Lower leg skin (tissue), 4 donors: ENCODE results near the gene MPHOSPH6. TPM values are rescaled to one million over a fixed set of nuclear protein-coding genes. Genes with fewer than 3 reads are reported as not detected.
A peak's percentile ranks its signal among the peaks of the same experiment; 100 is the strongest.
"Not testable (repeated sequence)": the region's sequence is repeated elsewhere in the genome, so short reads cannot be mapped to it uniquely, and the experiment has no call there.

Experiments
- DNase-seq, 2 donors: peaks; one replicate each; pipeline ENCODE4 v3.0.0-alpha.2; 2019; ENCODE audit warnings: low spot score in 2 of 2
- H3K4me3 ChIP-seq: fragments of 200-600 bp; sonication (generic); 2 replicates; pipeline ENCODE4 v1.5.1; 2017; ENCODE audit warnings: mild to moderate bottlenecking, low read depth; ENCODE audit not compliant: poor library complexity, severe bottlenecking
- POLR2A ChIP-seq, 2 donors: fragments of 450-650 bp; IDR thresholded peaks; one replicate each; pipeline ENCODE4 v1.6.1; 2016 to 2017; ENCODE audit warnings: antibody characterized with exemption in 2 of 2, mild to moderate bottlenecking in 1 of 2, moderate library complexity in 1 of 2
- WGBS, 2 donors: methylation state at CpG; one replicate each; pipeline ENCODE4 v1.1.5; 2018; 5-methylcytosine and 5-hydroxymethylcytosine counted together
- intact Hi-C: fragments of 100-400 bp; cut with DNase I; formaldehyde crosslinking; loops from one replicate; pipeline ENCODE4 v1.15.0; 2023; ENCODE audit warnings: low total_unique reads
- total RNA-seq, 4 donors: library from RNA; depleted of rRNA; stranded (reverse); fragments of >200 nt; gene quantifications; one replicate each; pipeline ENCODE4 v1.1.0, GENCODE V29; 2016
- TF ChIP-seq, protein P1 (sequence below), 3 donors: fragments of 450-650 bp; IDR thresholded peaks; one replicate each; pipeline ENCODE4 v1.5.1; 2016; ENCODE audit warnings: antibody characterized with exemption in 3 of 3, mild to moderate bottlenecking in 3 of 3, moderate library complexity in 2 of 3

The MPHOSPH6 gene, protein sequence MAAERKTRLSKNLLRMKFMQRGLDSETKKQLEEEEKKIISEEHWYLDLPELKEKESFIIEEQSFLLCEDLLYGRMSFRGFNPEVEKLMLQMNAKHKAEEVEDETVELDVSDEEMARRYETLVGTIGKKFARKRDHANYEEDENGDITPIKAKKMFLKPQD
- total RNA-seq: 10 to 100 TPM; 23.5 to 31.1 (median 28.2) TPM

DNA sequence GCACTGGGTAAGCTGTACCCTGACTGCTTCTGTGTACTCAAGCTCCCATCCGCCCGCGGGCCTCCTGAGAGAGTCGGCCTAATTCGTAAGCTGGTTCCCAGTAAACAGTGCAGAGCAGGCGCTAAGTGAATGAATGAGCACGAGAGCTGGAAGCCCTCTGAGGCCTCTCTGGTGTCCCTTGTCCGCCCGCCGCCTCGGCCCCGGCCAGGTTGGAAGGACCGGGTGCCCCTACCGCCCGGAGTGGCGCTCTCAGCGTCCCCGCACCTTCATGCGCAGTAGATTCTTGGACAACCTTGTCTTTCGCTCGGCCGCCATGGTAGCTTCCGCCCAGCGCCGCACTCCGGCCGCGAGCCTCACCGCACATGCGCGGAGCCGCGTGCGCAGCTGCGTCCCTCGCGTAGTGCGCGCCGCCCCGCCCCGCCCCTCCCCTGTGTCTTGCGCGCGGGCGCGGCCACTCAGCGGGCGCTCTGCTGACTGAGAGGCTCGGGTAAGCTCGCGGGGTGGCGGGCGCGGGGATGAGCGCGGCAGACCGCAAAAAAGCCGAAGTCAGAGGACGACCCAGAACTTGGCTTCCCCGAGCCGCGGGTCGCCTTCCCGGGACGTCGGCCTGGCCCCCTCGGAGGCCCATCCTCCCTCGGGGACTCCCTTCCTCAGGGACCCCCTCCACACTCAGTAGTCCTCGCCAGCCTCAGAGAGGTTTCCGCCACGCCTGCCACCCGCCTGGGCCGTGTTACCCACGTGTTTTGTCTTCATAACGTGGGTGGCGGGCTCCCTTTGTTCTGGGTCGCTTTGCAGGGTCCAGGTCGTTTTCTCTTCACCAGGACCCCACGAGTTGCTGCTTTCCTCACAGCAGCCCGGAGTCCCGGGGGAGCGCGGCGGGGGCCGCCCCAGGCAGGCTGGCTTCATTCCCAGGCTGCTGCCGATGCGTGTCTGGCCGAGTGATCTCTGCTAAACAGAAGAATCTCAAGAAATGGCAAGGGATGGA is at the start of gene MPHOSPH6:
TSS of gene MPHOSPH6 (minus strand) at position 364 of the 985 bp plus-strand sequence. CDS start at position 315, 49 bp downstream.
- peak within 1 kb of the TSS; percentile 49 for H3K4me3 ChIP-seq
- DNase-seq: peak; percentile 82 to 98
- no peak for TF ChIP-seq POLR2A (IDR thresholded peaks at IDR 0.05)
- TF ChIP-seq, protein P1, sequence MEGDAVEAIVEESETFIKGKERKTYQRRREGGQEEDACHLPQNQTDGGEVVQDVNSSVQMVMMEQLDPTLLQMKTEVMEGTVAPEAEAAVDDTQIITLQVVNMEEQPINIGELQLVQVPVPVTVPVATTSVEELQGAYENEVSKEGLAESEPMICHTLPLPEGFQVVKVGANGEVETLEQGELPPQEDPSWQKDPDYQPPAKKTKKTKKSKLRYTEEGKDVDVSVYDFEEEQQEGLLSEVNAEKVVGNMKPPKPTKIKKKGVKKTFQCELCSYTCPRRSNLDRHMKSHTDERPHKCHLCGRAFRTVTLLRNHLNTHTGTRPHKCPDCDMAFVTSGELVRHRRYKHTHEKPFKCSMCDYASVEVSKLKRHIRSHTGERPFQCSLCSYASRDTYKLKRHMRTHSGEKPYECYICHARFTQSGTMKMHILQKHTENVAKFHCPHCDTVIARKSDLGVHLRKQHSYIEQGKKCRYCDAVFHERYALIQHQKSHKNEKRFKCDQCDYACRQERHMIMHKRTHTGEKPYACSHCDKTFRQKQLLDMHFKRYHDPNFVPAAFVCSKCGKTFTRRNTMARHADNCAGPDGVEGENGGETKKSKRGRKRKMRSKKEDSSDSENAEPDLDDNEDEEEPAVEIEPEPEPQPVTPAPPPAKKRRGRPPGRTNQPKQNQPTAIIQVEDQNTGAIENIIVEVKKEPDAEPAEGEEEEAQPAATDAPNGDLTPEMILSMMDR (IDR thresholded peaks at IDR 0.05): no peak
- 0% methylated on average over 23 to 35 of the region's 89 CpGs for WGBS, 2 donors
- intact Hi-C loops: no loop called here

DNA sequence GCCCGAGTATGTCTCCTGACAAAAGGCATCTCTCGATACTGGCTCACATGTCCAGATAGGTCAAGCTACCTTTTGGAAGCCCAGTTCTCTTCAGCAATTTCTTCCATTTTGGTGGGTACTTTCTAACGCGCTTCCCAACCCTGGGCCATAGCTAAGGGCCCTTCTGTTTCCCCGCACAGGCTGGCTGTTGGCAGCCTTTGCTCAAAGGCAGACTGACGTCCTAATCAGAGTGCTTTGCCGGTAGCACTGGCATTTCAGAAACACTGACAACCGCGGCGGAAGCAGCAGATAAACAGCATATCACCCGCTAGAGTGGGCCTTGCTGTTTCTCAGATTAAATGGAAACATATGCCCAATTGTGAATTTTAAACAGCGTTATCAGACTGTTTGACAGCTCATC is 49.3 kb upstream of the MPHOSPH6 start:
- no peak for TF ChIP-seq POLR2A (IDR thresholded peaks at IDR 0.05)
- TF ChIP-seq, protein P1 (IDR thresholded peaks at IDR 0.05): no peak
- intact Hi-C loops: no loop called here
- no peak for DNase-seq
- H3K4me3 ChIP-seq: no peak overlapping the region
- 76 to 78% methylated on average over 12 of the region's 12 CpGs for WGBS, 2 donors

DNA sequence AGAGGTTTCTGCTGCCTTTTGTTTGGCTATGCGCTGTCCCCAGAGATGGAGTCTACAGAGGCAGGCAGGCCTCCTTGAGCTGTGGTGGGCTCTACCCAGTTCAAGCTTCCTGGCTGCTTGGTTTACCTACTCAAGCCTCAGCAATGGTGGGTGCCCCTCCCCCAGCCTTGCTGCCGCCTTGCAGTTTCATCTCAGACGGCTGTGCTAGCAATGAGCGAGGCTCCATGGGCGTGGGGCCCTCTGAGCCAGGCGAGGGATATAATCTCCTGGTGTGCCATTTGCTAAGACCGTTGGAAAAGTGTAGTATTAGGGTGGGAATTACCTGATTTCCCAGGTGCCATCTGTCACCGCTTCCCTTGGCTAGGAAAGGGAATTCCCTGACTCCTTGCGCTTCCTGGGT is 39.3 kb upstream of the MPHOSPH6 start:
- intact Hi-C loops, H3K4me3 ChIP-seq, DNase-seq: not testable (repeated sequence)
- WGBS, 2 donors: 84 to 93% methylated on average over 9 of the region's 9 CpGs

DNA sequence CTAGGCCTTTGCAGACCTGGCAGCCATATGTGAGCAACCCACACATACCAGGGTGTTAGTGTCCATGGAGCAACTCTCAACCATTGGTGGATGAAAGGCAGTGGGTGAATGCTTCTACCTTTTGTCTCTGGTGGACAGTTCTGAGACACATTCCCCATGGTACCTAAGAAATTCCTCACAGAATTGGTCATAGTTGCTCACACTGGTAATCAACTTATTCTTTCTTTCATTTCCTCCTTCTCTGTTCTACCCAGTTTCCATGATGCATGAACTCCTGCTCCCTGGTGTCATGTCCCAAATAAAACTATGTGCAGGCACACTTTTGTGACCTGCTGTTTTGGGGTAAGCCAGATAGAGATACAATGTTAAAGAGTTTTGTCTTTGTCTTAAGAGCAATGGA is 33.2 kb upstream of the MPHOSPH6 start:
- no peak for DNase-seq
- H3K4me3 ChIP-seq: no peak overlapping the region
- intact Hi-C loops: no loop called here
- TF ChIP-seq POLR2A (IDR thresholded peaks at IDR 0.05): no peak
- TF ChIP-seq, protein P1 (IDR thresholded peaks at IDR 0.05): no peak

DNA sequence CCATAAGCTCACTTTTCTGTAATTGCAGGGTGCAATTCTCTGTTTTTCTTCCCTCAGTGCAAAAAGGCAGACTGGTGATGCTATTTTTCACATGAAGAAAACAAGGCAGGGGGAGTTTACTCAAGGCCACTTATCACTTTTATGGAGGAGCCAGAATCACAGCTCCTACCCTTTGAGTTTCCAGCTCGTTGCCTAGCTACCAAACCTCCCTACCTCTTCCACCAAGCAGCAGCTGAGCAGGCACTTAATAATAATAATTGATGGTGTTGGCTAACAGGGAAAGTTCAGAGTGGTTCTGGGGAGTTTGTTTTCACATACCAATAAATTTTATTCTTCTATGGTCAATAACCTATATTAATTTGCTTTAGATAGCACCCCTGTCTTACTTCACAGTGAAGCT is 31.9 kb upstream of the MPHOSPH6 start:
- WGBS, 2 donors: 52% methylated on average over 1 of the region's 1 CpG
- intact Hi-C loops: no loop called here
- TF ChIP-seq, protein P1 (IDR thresholded peaks at IDR 0.05): no peak
- TF ChIP-seq POLR2A (IDR thresholded peaks at IDR 0.05): no peak
- DNase-seq: no peak
- H3K4me3 ChIP-seq: no peak overlapping the region

DNA sequence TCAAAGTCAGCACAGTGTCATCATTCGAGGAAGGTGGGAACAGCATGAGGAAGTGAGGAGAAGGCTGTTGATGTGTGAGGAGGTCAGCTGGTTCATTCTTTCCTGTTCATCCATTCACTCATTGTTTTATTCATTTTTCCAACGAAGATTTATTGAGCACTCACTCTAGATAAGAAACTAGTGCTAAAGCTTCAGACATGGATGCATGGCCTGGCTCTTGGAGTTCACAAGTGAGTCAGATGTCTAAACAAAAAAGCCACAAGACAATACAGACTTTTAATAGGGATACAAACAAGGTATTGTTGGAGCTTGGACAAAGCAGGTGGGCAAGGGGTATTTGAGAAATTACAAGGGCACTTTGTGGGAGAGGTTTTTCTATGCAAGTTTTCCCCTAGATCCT is 31.3 kb upstream of the MPHOSPH6 start:
- 49 to 66% methylated on average over 2 of the region's 2 CpGs for WGBS, 2 donors

More for the DNA sequence above, 31.3 kb upstream of the MPHOSPH6 start:
- TF ChIP-seq POLR2A (IDR thresholded peaks at IDR 0.05): no peak
- TF ChIP-seq, protein P1 (IDR thresholded peaks at IDR 0.05): no peak
- intact Hi-C loops: no loop called here
- DNase-seq: no peak
- no peak overlapping the region for H3K4me3 ChIP-seq
